Superior temporal gyrus (tissue), 1 donor: ENCODE measurements around the gene SULT1C2.

Experiments used
- DNase-seq: peaks from one replicate; pipeline ENCODE4 v3.0.0-alpha.2; 2016; ENCODE audit errors: extremely low spot score

Gene SULT1C2

GRCh38 chr2:108293850-108294249 lies 5.2 kb downstream of the SULT1C2 start:
- DNase-seq, result no peak

- DNase-seq, result no peak
Observed at GRCh38 chr2:108297436-108298141, 8.9 kb downstream of the SULT1C2 start.

- no peak for DNase-seq
Observed at GRCh38 chr2:108301558-108301957, 12.9 kb downstream of the SULT1C2 start.

- DNase-seq, result no peak
Observed at GRCh38 chr2:108304975-108305374, 16.3 kb downstream of the SULT1C2 start.

GRCh38 chr2:108305901-108306300 lies 17.2 kb downstream of the SULT1C2 start:
- DNase-seq, result no peak

GRCh38 chr2:108309903-108310302 lies 21.2 kb downstream of the SULT1C2 start:
- DNase-seq, result no peak

GRCh38 chr2:108314586-108315296 lies 26.0 kb downstream of the SULT1C2 start:
- no peak for DNase-seq

GRCh38 chr2:108315444-108315934 lies 26.8 kb downstream of the SULT1C2 start:
- DNase-seq, result no peak

GRCh38 chr2:108316033-108316432 lies 27.3 kb downstream of the SULT1C2 start:
- no peak for DNase-seq

- DNase-seq, result no peak
Observed at GRCh38 chr2:108316461-108317258, 28.0 kb downstream of the SULT1C2 start.

GRCh38 chr2:108320326-108320922 lies 31.7 kb downstream of the SULT1C2 start:
- DNase-seq, result no peak

GRCh38 chr2:108323619-108324018 lies 34.9 kb downstream of the SULT1C2 start:
- DNase-seq, result no peak

- no peak for DNase-seq
Observed at GRCh38 chr2:108324531-108325255, 36.0 kb downstream of the SULT1C2 start.

- no peak for DNase-seq
Observed at GRCh38 chr2:108325756-108326155, 37.1 kb downstream of the SULT1C2 start.

- no peak for DNase-seq
Observed at GRCh38 chr2:108329771-108330170, 41.1 kb downstream of the SULT1C2 start.

GRCh38 chr2:108330979-108331378 lies 42.3 kb downstream of the SULT1C2 start:
- no peak for DNase-seq

GRCh38 chr2:108345951-108346350 lies 57.3 kb downstream of the SULT1C2 start:
- no peak for DNase-seq

GRCh38 chr2:108346827-108347226 lies 58.1 kb downstream of the SULT1C2 start:
- no peak for DNase-seq

- no peak for DNase-seq
Observed at GRCh38 chr2:108347786-108348185, 59.1 kb downstream of the SULT1C2 start.

- DNase-seq, result no peak
Observed at GRCh38 chr2:108348816-108349570, 60.3 kb downstream of the SULT1C2 start.

- no peak for DNase-seq
Observed at GRCh38 chr2:108349571-108349928, 60.9 kb downstream of the SULT1C2 start.
